Stimulated activated CD8-positive, alpha-beta memory T cell treated with anti-CD3 and anti-CD28 coated beads, Interleukin-4, amount 100 ng/mL, for 48 hours (primary cell): Measurements from ENCODE around the gene KBTBD13.
A peak's percentile ranks its signal among the peaks of the same experiment; 100 is the strongest.

Experiments
- DNase-seq: peaks from one replicate; pipeline ENCODE4 v3.0.0-alpha.2; 2020

Gene KBTBD13

GRCh38 chr15:65052956-65053355, 23.6 kb upstream of the KBTBD13 start:
- DNase-seq: no peak

- DNase-seq: peak; percentile 78
Measured at GRCh38 chr15:65054333-65055200, 22.0 kb upstream of the KBTBD13 start.

GRCh38 chr15:65055201-65055870, 21.2 kb upstream of the KBTBD13 start:
- no peak for DNase-seq

- no peak for DNase-seq
Measured at GRCh38 chr15:65056106-65056505, 20.4 kb upstream of the KBTBD13 start.

GRCh38 chr15:65056868-65057548, 19.5 kb upstream of the KBTBD13 start:
- DNase-seq: no peak

GRCh38 chr15:65057549-65057940, 19.0 kb upstream of the KBTBD13 start:
- DNase-seq: no peak

- DNase-seq: no peak
Measured at GRCh38 chr15:65058394-65059368, 17.9 kb upstream of the KBTBD13 start.

GRCh38 chr15:65059369-65059750, 17.2 kb upstream of the KBTBD13 start:
- no peak for DNase-seq

GRCh38 chr15:65059931-65060596, 16.5 kb upstream of the KBTBD13 start:
- DNase-seq: no peak

GRCh38 chr15:65060641-65061397, 15.7 kb upstream of the KBTBD13 start:
- no peak for DNase-seq

GRCh38 chr15:65062061-65062460, 14.5 kb upstream of the KBTBD13 start:
- no peak for DNase-seq

- DNase-seq: no peak
Measured at GRCh38 chr15:65062726-65063125, 13.8 kb upstream of the KBTBD13 start.

GRCh38 chr15:65066001-65066634, 10.4 kb upstream of the KBTBD13 start:
- no peak for DNase-seq

- no peak for DNase-seq
Measured at GRCh38 chr15:65066635-65067316, 9.8 kb upstream of the KBTBD13 start.

- no peak for DNase-seq
Measured at GRCh38 chr15:65067317-65067644, 9.3 kb upstream of the KBTBD13 start.

GRCh38 chr15:65067645-65068402, 8.7 kb upstream of the KBTBD13 start, which contains the start of gene RASL12:
TSS of gene RASL12 (minus strand) at chr15:65067991. CDS start at chr15:65067835, 156 bp downstream.
- no peak for DNase-seq

GRCh38 chr15:65068403-65068788, 8.2 kb upstream of the KBTBD13 start:
- DNase-seq: no peak

- no peak for DNase-seq
Measured at GRCh38 chr15:65069179-65069578, 7.4 kb upstream of the KBTBD13 start.
